GM10847 (cell line): Measurements from ENCODE around the gene TMED3.

ENCODE experiments used
- POLR2A ChIP-seq: IDR thresholded peaks from 2 replicates; pipeline ENCODE4 v1.6.1; 2011; ENCODE audit not compliant: insufficient read length; ENCODE audit errors: extremely low read depth

Gene TMED3

DNA sequence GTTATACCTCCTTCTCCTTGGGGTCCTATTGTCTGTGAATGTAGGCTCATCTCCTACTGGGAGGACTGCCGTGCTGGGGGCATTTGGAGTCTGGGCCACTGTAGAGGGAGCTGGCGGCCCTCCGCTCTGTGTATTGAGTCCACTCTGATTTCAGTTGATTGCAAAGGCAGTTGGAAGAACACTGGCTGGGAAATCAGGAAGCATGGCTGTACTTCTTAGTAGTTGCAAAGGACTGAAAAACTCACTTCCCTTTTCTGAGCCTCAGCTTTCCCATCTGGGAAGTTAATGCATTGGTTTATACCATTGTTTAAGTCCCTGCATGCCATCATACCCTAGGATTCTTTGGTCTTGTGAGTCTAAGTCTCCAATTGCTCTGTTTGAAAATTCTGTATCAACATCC is 46.7 kb downstream of the TMED3 start:
- TF ChIP-seq POLR2A = no peak

DNA sequence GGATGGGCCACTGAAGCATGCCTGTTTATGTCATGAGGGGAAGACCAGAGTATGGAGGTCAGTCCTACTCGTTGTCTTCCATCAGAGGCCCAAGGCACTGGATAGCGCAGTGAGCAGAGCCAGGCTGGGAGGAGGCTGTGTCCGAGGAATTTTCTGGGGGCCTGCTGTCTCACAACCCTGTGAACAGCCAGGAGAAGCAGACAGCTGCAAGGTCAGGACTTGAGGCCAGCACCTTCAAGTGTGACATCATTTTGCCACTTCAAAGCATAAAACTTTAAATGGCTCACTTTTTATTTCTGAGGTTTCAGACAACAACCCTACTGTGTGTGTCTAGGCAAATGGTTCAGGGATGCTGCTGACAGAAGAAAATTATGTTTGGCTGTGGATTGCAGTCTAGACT is 47.2 kb downstream of the TMED3 start:
- no peak for TF ChIP-seq POLR2A

DNA sequence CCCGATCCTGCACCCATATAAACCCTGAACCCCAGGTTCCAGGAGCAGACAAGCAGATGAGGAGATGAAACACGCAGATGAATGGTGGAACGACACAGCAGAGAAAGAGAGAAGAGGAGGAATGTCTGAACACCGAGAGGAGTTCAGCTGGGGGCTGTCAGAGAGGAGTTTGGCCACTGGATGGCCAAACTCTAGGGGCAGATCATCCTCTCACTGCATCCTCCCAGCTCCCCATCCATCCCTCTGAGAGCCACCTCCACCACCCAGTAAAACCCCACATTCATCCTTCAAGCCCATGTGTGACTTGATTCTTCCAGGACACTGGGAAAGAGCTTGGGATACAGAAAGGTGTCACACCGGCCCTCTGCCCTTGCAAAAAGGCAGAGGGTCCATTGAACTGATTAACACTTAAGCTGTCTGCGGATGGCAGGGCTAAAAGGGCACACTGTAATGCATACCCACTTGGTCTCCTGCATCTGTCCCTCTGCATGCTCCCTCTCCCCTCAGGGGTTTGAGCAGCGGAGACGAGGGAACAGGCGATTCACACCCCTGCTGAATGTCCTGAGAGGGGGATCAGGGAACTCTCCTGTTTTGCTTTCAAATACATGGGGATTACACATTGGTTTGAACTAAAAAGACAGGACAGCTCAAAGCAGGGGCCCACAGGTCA is 53.8 kb downstream of the TMED3 start:
- no peak for TF ChIP-seq POLR2A

DNA sequence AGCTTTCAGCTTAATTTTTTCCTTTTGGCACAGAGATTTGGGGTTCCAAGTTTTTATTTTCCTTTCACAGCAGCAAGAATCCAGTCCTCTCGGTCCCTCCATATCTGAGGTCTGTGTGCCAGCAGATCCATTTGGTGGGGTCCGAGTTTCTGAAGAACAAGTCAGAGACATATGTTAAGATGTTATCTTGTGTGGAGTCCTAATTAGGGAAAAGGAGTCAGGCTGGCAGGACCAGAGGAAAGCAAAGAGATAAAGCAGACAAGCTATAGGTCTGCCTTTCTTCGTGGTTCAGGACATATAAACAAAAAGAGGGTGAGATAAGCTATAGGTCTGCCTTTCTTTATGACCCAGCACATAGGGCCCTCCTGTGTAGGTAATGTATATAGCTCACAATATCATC is 54.9 kb downstream of the TMED3 start:
- TF ChIP-seq POLR2A = no peak

DNA sequence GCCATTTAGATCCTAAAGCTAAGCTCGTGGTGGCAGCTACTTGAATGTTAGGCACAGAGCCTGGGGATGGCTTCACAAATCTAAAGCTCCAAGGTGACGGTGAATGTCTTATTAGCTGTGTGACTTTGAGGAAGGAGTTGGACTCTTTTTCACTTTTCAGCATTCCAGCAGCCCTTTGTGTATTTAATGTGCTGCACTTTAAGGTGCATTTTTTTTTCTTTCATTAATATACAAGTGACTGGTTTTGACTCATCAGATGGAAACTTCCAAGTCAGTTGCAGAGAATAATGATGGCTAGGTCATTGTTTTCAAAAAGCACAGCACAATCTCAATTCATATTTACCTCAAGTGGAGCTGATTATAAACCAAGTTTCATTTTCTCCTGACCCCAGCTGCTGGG is 55.8 kb downstream of the TMED3 start:
- TF ChIP-seq POLR2A = no peak

DNA sequence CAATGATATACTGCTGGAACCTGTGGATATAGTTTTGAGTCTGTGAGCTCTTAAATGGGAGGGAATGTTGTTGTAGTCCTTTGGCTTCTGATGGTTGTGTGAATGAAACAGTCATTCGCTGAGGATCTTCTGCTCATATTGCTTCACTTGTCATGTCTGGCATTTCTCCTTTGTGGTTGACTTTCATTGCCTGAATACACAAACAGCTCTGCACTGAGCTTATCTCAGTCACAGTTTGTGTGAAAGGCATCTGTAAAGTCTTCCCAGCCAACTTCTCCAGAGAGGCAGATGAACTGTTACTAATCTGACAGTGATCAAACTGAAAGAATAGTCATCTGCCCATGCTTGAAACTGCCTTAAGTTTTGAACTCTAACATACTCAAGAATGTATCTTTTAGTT is 59.8 kb downstream of the TMED3 start:
- TF ChIP-seq POLR2A = no peak

DNA sequence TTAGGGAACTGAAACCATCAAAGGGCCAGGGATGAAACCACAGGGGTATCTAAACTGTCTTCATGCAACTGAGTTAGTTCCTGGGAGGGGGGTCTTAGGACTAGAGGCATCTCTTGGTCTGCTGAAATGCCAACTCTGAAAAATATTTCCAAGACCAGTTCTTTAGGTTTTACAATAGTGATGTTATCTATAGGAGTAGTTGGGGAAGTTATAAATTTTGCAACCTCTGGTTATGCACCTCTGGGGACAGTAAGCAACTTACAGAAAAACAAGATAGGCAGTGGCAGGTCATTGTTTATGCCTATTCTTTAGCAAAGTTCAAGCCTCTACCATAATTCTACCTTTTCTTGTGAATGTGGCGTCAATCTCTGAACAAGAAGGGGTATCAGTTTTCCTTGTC is 60.7 kb downstream of the TMED3 start:
- TF ChIP-seq POLR2A = no peak

DNA sequence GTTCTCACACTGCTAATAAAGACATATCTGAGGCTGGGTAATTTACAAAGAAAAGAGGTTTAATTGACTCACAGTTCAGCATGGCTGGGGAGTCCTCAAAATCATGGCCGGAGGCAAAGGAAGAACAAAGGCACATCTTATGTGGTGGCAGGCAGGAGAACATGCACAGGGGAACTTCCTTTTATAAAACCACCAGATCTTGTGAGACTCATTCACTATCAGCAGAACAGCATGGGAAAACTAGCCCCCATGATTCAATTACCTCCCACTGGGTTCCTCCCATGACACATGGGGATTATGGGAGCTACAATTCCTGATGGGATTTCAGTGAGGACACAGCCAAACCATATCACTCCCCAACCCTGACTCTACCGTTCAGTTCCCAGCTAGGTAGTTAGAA is 61.5 kb downstream of the TMED3 start:
- TF ChIP-seq POLR2A = no peak
